ENCODE measurements around the gene DNAH10.

GRCh38 chr12:123906711-123907420 is 144.8 kb downstream of the DNAH10 start:
- TF ChIP-seq CEBPB (IDR thresholded peaks at IDR 0.05) = no peak
- TF ChIP-seq CREB1 (IDR thresholded peaks at IDR 0.05; ENCODE audit: low read depth) = no peak
- no peak for TF ChIP-seq YY1 (IDR thresholded peaks at IDR 0.05; ENCODE audit: low read depth)
- TF ChIP-seq REST (IDR thresholded peaks at IDR 0.05; ENCODE audit: low read depth) = no peak
- TF ChIP-seq EP300 (IDR thresholded peaks at IDR 0.05; ENCODE audit: borderline replicate concordance) = no peak
- no peak for TF ChIP-seq FOXM1 (IDR thresholded peaks at IDR 0.05; ENCODE audit: borderline replicate concordance, low read depth)
- no peak for TF ChIP-seq NFIC (IDR thresholded peaks at IDR 0.05)
- TF ChIP-seq TEAD4 (IDR thresholded peaks at IDR 0.05) = no peak
- no peak for TF ChIP-seq TAF1 (IDR thresholded peaks at IDR 0.05; ENCODE audit: low read depth)

All from Ishikawa (cell line).